Activated B cell treated with CpG ODN at 0.5 μM for 24 hours (primary cell): Measurements from ENCODE around the gene NOXO1. TPM values are rescaled to one million over a fixed set of nuclear protein-coding genes. Genes with fewer than 3 reads are reported as not detected.

Source experiments
- ATAC-seq: fragments of 200-7000 bp; cut with Tn5 transposase; one replicate; pipeline ENCODE4 v1.10.0; 2021; ENCODE audit warnings: low read depth, mild to moderate bottlenecking, moderate library complexity
- CTCF ChIA-PET: fragments of 350-600 bp; sonication (Branson Sonifier 250); formaldehyde crosslinking; loops from one replicate; lab custom pipeline; 2021; ENCODE audit warnings: antibody characterized with exemption; lab: Charles Lee
- POLR2A ChIA-PET: fragments of 350-600 bp; sonication (Branson Sonifier 250); formaldehyde crosslinking; loops from one replicate; lab custom pipeline; 2021; ENCODE audit warnings: antibody characterized with exemption; lab: Charles Lee
- DNase-seq: peaks from one replicate; pipeline ENCODE4 v3.0.0; 2022
- H3K27ac Mint-ChIP-seq: one replicate; pipeline ENCODE4 v1.8.0; 2020; ENCODE audit warnings: mixed read lengths
- H3K27me3 Mint-ChIP-seq: one replicate; pipeline ENCODE4 v1.8.0; 2021; ENCODE audit warnings: mixed read lengths
- H3K36me3 Mint-ChIP-seq: one replicate; pipeline ENCODE4 v1.8.0; 2021; ENCODE audit warnings: low read depth, mixed read lengths
- H3K4me1 Mint-ChIP-seq: one replicate; pipeline ENCODE4 v1.8.0; 2021; ENCODE audit warnings: mixed read lengths
- H3K4me3 Mint-ChIP-seq: one replicate; pipeline ENCODE4 v1.8.0; 2020; ENCODE audit warnings: mild to moderate bottlenecking, mixed read lengths
- H3K9me3 Mint-ChIP-seq: one replicate; pipeline ENCODE4 v1.8.0; 2020; ENCODE audit warnings: mixed read lengths
- CTCF ChIP-seq: fragments of 200-600 bp; IDR thresholded peaks from one replicate; pipeline ENCODE4 v1.8.0; 2022; ENCODE audit warnings: antibody characterized with exemption, mild to moderate bottlenecking
- intact Hi-C: fragments of 100-400 bp; cut with micrococcal nuclease; formaldehyde crosslinking; loops from one replicate; pipeline ENCODE4 v1.15.1; 2024
- total RNA-seq: library from RNA; stranded (reverse); gene quantifications from 2 replicates; pipeline ENCODE4 v1.2.3, GENCODE V29; 2022

Gene NOXO1
- total RNA-seq, 1 donor from 2014 or later = 0.73 TPM

- DNase-seq (no peak), ATAC-seq (no peak)
- Mint-ChIP-seq H3K4me3 (no peak overlapping the region), H3K9me3 (no peaks in the 10 kb centered on the region), H3K36me3 (no peaks in the 10 kb centered on the region), H3K27ac (no peak overlapping the region), H3K27me3 (no peaks in the 10 kb centered on the region), H3K4me1 (no peaks in the 10 kb centered on the region)
- POLR2A ChIA-PET = interaction anchor here (3.0 kb wide), 1 partner anchor 14 kb away, joined by 9 read pairs; the partner anchor contains the start of gene RPS2
- CTCF ChIA-PET = no interaction called here
- intact Hi-C loops = no loop called here
- TF ChIP-seq CTCF = no peak
These were observed 30.7 kb downstream of the NOXO1 start for GRCh38 chr16:1950559-1950958.

GRCh38 chr16:1950047-1950446 lies 31.2 kb downstream of the NOXO1 start:
- H3K4me1 Mint-ChIP-seq = no peaks in the 10 kb centered on the region
- ChIA-PET CTCF (no interaction called here), POLR2A (interaction anchor here (3.0 kb wide), 1 partner anchor 14 kb away, joined by 9 read pairs; the partner anchor contains the start of gene RPS2)
- no peak for TF ChIP-seq CTCF
- intact Hi-C loops = no loop called here
- no peak for DNase-seq
- H3K27me3 Mint-ChIP-seq = no peaks in the 10 kb centered on the region
- no peak overlapping the region for H3K4me3 Mint-ChIP-seq
- no peak overlapping the region for H3K27ac Mint-ChIP-seq
- ATAC-seq = no peak
- no peaks in the 10 kb centered on the region for H3K9me3 Mint-ChIP-seq
- H3K36me3 Mint-ChIP-seq = no peaks in the 10 kb centered on the region

- DNase-seq = no peak
- H3K9me3 Mint-ChIP-seq = no peaks in the 10 kb centered on the region
- no peaks in the 10 kb centered on the region for H3K4me1 Mint-ChIP-seq
- H3K4me3 Mint-ChIP-seq = no peak overlapping the region
- H3K36me3 Mint-ChIP-seq = no peaks in the 10 kb centered on the region
- TF ChIP-seq CTCF = no peak
- ChIA-PET POLR2A (interaction anchor here (0.7 to 3.0 kb wide), 3 partner anchors 15 to 17 kb away, joined by 4 to 9 read pairs (median 9); partner anchors contain the start of gene RPS2), CTCF (no interaction called here)
- H3K27ac Mint-ChIP-seq = no peak overlapping the region
- H3K27me3 Mint-ChIP-seq = no peaks in the 10 kb centered on the region
- intact Hi-C loops = no loop called here
- ATAC-seq = no peak
These were observed 31.8 kb downstream of the NOXO1 start for GRCh38 chr16:1949507-1949906.

GRCh38 chr16:1947369-1947670 lies 33.9 kb downstream of the NOXO1 start:
- H3K36me3 Mint-ChIP-seq = no peaks in the 10 kb centered on the region
- POLR2A ChIA-PET = no interaction called here
- H3K27ac Mint-ChIP-seq = no peak overlapping the region
- H3K9me3 Mint-ChIP-seq = no peaks in the 10 kb centered on the region
- no peaks in the 10 kb centered on the region for H3K27me3 Mint-ChIP-seq
- H3K4me1 Mint-ChIP-seq = peaks cover 13% of the 10 kb centered on the region
- DNase-seq = no peak
- no peak for TF ChIP-seq CTCF
- no peak overlapping the region for H3K4me3 Mint-ChIP-seq
- no peak for ATAC-seq
- intact Hi-C loops = no loop called here
- CTCF ChIA-PET = no interaction called here

GRCh38 chr16:1946495-1947368 lies 34.5 kb downstream of the NOXO1 start:
- intact Hi-C loops = no loop called here

More at GRCh38 chr16:1946495-1947368, 34.5 kb downstream of the NOXO1 start:
- ChIA-PET POLR2A (interaction anchor here (0.6 kb wide), 1 partner anchor 42 kb away, joined by 3 read pairs; no protein-coding TSS in a partner anchor), CTCF (no interaction called here)
- no peak for ATAC-seq
- Mint-ChIP-seq H3K9me3 (no peaks in the 10 kb centered on the region), H3K27ac (no peak overlapping the region), H3K36me3 (no peaks in the 10 kb centered on the region), H3K4me1 (peaks cover 19% of the 10 kb centered on the region), H3K27me3 (no peaks in the 10 kb centered on the region), H3K4me3 (no peak overlapping the region)
- no peak for TF ChIP-seq CTCF
- no peak for DNase-seq
